ENCODE data around the gene KCND3.

DNA sequence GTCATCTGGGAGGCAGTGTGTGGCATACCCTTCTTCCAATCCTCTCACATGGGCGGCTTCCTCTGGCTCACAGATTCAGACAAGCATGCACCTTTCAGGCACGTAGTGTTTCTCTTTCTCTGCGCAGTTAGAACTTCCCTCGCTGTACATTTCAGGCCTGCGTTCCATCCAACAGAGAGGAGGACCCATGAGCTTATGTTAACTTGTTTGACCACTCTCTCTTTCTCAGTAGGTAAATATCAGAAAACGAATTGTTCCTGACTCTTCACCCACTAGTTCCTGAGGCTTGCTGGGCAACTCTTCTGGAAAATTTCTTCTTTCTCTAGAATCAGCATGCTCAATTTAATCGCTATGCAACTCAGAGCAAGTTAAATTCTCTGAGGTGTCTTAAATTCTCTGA is 148.3 kb downstream of the KCND3 start:
- TF ChIP-seq CTCF (IDR thresholded peaks at IDR 0.05): no peak
- no peak for TF ChIP-seq EZH2 (IDR thresholded peaks at IDR 0.05)
- no peak for TF ChIP-seq EZH2phosphoT487 (IDR thresholded peaks at IDR 0.05)

All from neural progenitor cell (in vitro differentiated cells).